AG10803 (cell line): Measurements from ENCODE around the gene SKIC3.

Experiments
- DNase-seq: peaks from one replicate; pipeline ENCODE4 v3.0.0; 2010; ENCODE audit warnings: low read depth
- H3K4me3 ChIP-seq: 2 replicates; pipeline ENCODE4 v1.5.1; 2011; ENCODE audit warnings: mild to moderate bottlenecking, low read length, control low read depth
- CTCF ChIP-seq: conservative IDR thresholded peaks from 2 replicates; pipeline ENCODE4 v1.5.1; 2011; ENCODE audit warnings: mild to moderate bottlenecking, low read length, control low read depth, inconsistent platforms

The SKIC3 gene

GRCh38 chr5:95555553-95555952, 776 bp upstream of the SKIC3 start:
- no peak for DNase-seq
- peak overlapping the region; percentile 88 for H3K4me3 ChIP-seq
- TF ChIP-seq CTCF: no peak

GRCh38 chr5:95554331-95554646, 488 bp downstream of the SKIC3 start:
- H3K4me3 ChIP-seq: peak overlapping the region; percentile 88
- TF ChIP-seq CTCF: no peak
- DNase-seq: no peak

- DNase-seq: no peak
- no peak overlapping the region for H3K4me3 ChIP-seq
- TF ChIP-seq CTCF: no peak
Measured at GRCh38 chr5:95549030-95549429, 5.7 kb downstream of the SKIC3 start.

GRCh38 chr5:95543017-95543705, 11.6 kb downstream of the SKIC3 start:
- DNase-seq: no peak
- TF ChIP-seq CTCF: no peak
- no peak overlapping the region for H3K4me3 ChIP-seq

- DNase-seq: no peak
- H3K4me3 ChIP-seq: no peak overlapping the region
- TF ChIP-seq CTCF: no peak
Measured at GRCh38 chr5:95537501-95537900, 17.3 kb downstream of the SKIC3 start.

GRCh38 chr5:95533761-95534160, 21.0 kb downstream of the SKIC3 start:
- no peak overlapping the region for H3K4me3 ChIP-seq
- no peak for DNase-seq
- TF ChIP-seq CTCF: no peak

GRCh38 chr5:95533106-95533505, 21.7 kb downstream of the SKIC3 start:
- no peak for TF ChIP-seq CTCF
- no peak for DNase-seq
- H3K4me3 ChIP-seq: no peak overlapping the region
